ENCODE data around the gene LRMDA. TPM values are rescaled to one million over a fixed set of nuclear protein-coding genes. Genes with fewer than 3 reads are reported as not detected.

LRMDA gene
- total RNA-seq, 4 donors from 2014 or later = 7.3 to 20.1 (median 8.4) TPM

DNA sequence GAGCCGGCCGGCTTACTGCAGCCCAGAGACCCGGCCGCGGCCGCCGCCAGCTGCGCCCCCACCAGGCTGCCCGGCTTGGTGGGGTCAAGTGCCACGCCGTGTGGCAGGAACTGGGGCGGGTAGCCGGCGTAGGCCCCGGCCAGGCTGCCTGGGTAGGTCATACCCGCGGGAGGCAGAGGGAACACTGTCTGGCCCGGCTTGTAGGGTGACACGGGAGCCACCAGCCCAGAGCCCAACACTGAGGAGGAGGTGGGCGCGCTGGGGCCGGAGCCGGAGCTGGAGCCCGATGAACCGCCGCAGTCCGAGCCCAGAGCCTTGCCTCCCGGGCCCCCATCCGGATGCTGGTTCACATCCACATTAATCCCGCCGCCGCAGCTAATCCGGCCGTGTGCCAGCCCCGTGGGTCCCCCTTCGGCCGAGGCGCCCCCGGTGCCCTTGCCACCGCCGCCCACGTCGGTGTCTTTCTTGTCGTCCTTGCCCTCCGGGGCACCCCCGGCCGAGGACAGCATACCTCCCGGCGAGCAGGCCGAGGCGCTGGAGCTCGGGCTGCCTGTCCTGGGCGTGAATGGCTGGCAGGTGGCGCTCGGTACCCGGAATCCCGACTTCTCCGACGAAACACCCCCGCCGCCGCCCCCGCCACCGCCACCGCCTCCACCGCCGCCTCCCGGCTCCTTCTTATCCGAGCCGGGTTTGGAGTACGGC lies 31.8 kb upstream of the LRMDA start:
- Histone ChIP-seq H3K4me3 (peak overlapping the region; percentile 62 to 100), H3K36me3 (peaks cover 0 to 16% of the 10 kb centered on the region in 2 donors), H3K27ac (peak overlapping the region; percentile 97 to 100 (median 100)), H3K4me1 (peaks cover 0 to 40% (median 10%) of the 10 kb centered on the region in 3 donors), H3K9me3 (no peaks in the 10 kb centered on the region), H3K27me3 (no peaks in the 10 kb centered on the region)
- 0% methylated on average over 13 of the region's 71 CpGs; no CpG with 5 or more reads in 1 of the 2 donors for WGBS, 2 donors (ENCODE audit: low coverage in 1 of 2)
- ATAC-seq = no peak
- TF ChIP-seq, protein P1, sequence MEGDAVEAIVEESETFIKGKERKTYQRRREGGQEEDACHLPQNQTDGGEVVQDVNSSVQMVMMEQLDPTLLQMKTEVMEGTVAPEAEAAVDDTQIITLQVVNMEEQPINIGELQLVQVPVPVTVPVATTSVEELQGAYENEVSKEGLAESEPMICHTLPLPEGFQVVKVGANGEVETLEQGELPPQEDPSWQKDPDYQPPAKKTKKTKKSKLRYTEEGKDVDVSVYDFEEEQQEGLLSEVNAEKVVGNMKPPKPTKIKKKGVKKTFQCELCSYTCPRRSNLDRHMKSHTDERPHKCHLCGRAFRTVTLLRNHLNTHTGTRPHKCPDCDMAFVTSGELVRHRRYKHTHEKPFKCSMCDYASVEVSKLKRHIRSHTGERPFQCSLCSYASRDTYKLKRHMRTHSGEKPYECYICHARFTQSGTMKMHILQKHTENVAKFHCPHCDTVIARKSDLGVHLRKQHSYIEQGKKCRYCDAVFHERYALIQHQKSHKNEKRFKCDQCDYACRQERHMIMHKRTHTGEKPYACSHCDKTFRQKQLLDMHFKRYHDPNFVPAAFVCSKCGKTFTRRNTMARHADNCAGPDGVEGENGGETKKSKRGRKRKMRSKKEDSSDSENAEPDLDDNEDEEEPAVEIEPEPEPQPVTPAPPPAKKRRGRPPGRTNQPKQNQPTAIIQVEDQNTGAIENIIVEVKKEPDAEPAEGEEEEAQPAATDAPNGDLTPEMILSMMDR (IDR thresholded peaks at IDR 0.05) = peak in 2 of 4 experiments; percentile 44 to 81
- TF ChIP-seq EP300 (IDR thresholded peaks at IDR 0.05) = no peak
- TF ChIP-seq POLR2AphosphoS5 (IDR thresholded peaks at IDR 0.05) = peak; percentile 12
- TF ChIP-seq POLR2A (IDR thresholded peaks at IDR 0.05) = peak in 1 of 2 donors; percentile 3

DNA sequence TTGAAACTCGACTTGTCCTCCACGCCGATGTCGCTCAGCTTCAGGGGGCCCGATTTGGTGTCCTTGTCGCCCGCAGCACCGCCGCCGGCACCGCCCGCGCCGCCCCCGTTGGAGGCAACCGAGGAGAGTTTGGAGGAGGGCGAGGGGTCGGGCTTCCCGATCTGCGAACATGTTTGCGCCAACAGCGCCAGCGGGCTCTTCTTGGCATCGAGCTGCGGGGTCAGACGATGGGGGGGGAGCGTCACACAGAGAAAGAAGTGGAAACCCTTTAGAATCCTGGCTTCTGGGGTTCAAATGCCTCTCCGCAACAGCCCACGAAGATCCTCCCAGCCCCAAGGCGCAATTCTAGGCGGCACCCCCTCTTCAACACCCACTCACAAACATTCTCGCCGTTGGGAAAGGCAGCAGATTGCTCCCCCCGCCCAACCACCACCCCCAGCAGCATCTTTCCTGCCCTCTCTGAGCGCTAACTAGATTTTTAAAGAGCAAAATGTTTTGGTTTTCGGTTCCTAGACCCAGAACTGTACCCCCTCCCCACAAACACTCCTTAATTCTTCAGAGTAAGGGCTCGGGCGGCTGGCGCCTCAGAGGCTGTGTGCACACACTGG lies 31.2 kb upstream of the LRMDA start:
- TF ChIP-seq POLR2A (IDR thresholded peaks at IDR 0.05) (no peak), POLR2AphosphoS5 (IDR thresholded peaks at IDR 0.05) (peak; percentile 1), EP300 (IDR thresholded peaks at IDR 0.05) (no peak)
- TF ChIP-seq, protein P1 (IDR thresholded peaks at IDR 0.05) = peak in 1 of 4 experiments; percentile 34
- H3K4me3 ChIP-seq = peak overlapping the region; percentile 62 to 100
- H3K4me1 ChIP-seq = peaks cover 0 to 39% (median 4%) of the 10 kb centered on the region in 3 donors
- H3K36me3 ChIP-seq = peaks cover 0 to 16% of the 10 kb centered on the region in 2 donors
- ATAC-seq = no peak
- 0% methylated on average over 11 of the region's 39 CpGs; no CpG with 5 or more reads in 1 of the 2 donors for WGBS, 2 donors (ENCODE audit: low coverage in 1 of 2)
- no peaks in the 10 kb centered on the region for H3K9me3 ChIP-seq
- peak overlapping the region; percentile 97 to 100 (median 100) for H3K27ac ChIP-seq
- no peaks in the 10 kb centered on the region for H3K27me3 ChIP-seq

DNA sequence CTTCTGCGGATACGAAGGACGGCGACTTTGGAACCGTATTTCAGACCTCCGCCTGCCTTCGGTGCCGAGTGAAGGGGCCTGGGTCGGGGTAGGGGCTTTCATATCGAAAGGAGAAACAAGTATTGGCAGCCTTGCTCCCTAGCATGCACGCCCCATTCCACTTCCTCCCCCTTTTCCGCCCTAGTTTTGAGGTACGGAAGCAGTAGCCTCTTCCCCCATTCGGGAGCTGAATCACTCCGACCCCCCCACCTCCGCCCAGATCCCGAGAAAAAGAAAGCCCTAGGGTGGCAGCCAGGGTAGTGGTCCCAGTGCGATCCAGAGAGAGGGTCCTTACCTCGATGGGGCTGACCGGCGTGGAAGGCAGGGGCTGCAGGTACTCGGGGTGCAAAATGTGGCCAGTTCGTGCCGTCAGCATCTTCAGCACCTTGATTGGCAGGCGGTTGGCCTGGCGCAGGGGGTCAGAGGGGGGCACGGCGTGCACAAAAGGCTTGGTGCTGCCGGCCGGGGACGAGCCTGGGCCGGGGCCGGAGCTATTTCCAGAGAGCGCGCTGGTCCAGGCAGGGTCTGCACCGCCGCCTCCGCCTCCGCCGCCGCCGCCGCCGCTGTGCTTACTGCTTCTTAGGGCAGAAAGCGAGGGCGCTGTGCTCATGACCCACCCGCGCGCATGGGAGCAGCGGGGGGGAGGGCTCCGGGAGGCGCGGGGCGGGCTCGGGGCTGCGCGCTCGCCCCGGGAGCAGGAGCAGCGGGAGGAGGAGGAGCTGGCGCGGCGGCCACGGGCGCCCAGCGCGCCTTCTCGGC lies 30.5 kb upstream of the LRMDA start:
- H3K4me3 ChIP-seq = peak overlapping the region; percentile 62 to 100
- 0% methylated on average over 3 to 7 of the region's 68 CpGs for WGBS, 2 donors (ENCODE audit: low coverage in 1 of 2)
- no peaks in the 10 kb centered on the region for H3K9me3 ChIP-seq
- ATAC-seq = peak; percentile 3
- TF ChIP-seq POLR2A (IDR thresholded peaks at IDR 0.05) = no peak
- TF ChIP-seq EP300 (IDR thresholded peaks at IDR 0.05) = no peak
- TF ChIP-seq POLR2AphosphoS5 (IDR thresholded peaks at IDR 0.05) = no peak
- TF ChIP-seq, protein P1 (IDR thresholded peaks at IDR 0.05) = no peak
- H3K36me3 ChIP-seq = peaks cover 0 to 16% of the 10 kb centered on the region in 2 donors
- no peaks in the 10 kb centered on the region for H3K27me3 ChIP-seq
- H3K27ac ChIP-seq = peak overlapping the region; percentile 97 to 100 (median 100)
- peaks cover 0 to 39% (median 4%) of the 10 kb centered on the region in 3 donors for H3K4me1 ChIP-seq

DNA sequence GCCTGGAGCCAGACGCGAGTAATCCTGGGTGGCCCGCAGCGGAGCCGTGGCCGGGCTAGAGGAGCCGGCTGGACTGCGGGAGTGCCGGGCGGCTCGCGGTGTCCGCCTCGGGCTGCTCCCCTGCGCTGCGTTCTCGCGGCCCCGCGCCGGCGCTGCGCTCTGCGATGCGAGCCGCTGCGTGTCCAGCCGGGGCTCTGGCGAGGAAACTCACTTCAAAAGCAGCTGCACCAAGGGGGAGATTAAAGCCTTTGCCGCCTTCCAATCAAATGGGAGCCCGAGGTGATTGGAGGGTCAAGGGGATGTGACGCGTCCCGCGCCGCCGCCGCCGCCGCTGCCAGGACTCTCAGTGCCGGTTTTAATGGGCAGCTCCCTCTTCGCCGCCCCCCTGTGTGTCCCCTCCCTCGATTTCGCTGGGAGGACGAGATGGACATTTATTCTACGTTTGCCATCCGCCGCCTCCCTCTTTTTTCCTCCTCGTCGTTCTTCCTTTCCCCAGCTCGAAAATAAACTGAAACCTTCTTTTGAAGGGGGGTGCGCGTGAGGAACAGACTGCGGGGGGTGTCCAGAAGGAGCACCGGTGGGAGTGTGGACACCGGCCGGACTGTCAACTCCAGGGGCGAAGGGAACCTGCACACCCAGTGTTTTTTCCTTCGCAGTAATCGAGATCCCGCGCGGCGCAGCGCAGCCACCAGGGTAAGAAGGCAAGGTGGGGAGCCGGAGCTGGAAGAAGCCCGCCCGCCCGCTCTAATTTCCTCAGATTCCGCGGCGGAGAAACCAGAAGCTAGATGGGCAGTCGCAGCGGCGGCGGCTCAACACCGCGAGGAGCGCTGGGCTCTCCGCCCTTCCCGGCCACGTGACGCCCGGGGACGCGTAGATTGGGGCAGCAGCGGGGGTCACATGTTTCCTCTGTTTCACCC lies 29.6 kb upstream of the LRMDA start, which contains the start of gene ZNF503:
Gene ZNF503, minus strand, starts transcription at position 196 of the 917 bp plus-strand sequence. CDS start 345 bp downstream, outside the sequence.
- TF ChIP-seq POLR2AphosphoS5 (IDR thresholded peaks at IDR 0.05) (peak; percentile 99), EP300 (IDR thresholded peaks at IDR 0.05) (no peak), POLR2A (IDR thresholded peaks at IDR 0.05) (peak; percentile 99)
- TF ChIP-seq, protein P1 (IDR thresholded peaks at IDR 0.05) = peak in 3 of 4 experiments; percentile 27 to 75 (median 67)
- H3K36me3 ChIP-seq = peaks cover 0 to 16% of the 10 kb centered on the region in 2 donors
- H3K27me3 ChIP-seq = no peaks in the 10 kb centered on the region
- WGBS, 2 donors (ENCODE audit: low coverage in 1 of 2) = 0% methylated on average over 15 to 22 of the region's 88 CpGs
- ATAC-seq = peak; percentile 86
- no peaks in the 10 kb centered on the region for H3K9me3 ChIP-seq
- peak within 1 kb of the TSS; percentile 62 to 100 for H3K4me3 ChIP-seq
- peak within 1 kb of the TSS; percentile 97 to 100 (median 100) for H3K27ac ChIP-seq
- peaks cover 0 to 41% (median 4%) of the 10 kb centered on the region in 3 donors for H3K4me1 ChIP-seq
